ENCODE results near the gene CHD1. TPM values are rescaled to one million over a fixed set of nuclear protein-coding genes. Genes with fewer than 3 reads are reported as not detected.

CHD1 gene
- total RNA-seq, 1 experiment from 2014 or later, result 36.5 TPM

- no peak overlapping the region for H3K4me3 ChIP-seq (ENCODE audit: low read depth in 2 of 2, low read length in 2 of 2)
- DNase-seq (ENCODE audit: low read depth, low spot score) (no peak), ATAC-seq (no peak)
- in situ Hi-C loops (cut with HindIII; ENCODE audit: low pct_unique_long_range_greater_than_20kb, low sequenced_read_pairs) (no loop called here), intact Hi-C loops (cut with micrococcal nuclease; ENCODE audit: unreplicated experiment) (no loop called here)
- H3K36me3 ChIP-seq (ENCODE audit: control insufficient read depth, insufficient read depth, low read length), result no peaks in the 10 kb centered on the region
- H3K4me1 ChIP-seq (ENCODE audit: control insufficient read depth, insufficient read depth, low read length), result no peaks in the 10 kb centered on the region
- BruUV-seq (replicated peaks), result no TSS peak
- ChIA-PET POLR2A (no interaction called here), CTCF (no interaction called here)
- H3K9me3 ChIP-seq (ENCODE audit: control insufficient read depth, insufficient read depth, low read depth, low read length), result no peaks in the 10 kb centered on the region
- H3K27ac ChIP-seq (ENCODE audit: low read length), result no peak overlapping the region
- no peaks in the 10 kb centered on the region for H3K27me3 ChIP-seq (ENCODE audit: control insufficient read depth, insufficient read depth, low read length)
- no peak for TF ChIP-seq REST (IDR thresholded peaks at IDR 0.05; ENCODE audit: insufficient read depth in 1 of 2, low read depth in 2 of 2, low read length in 1 of 2)
- TF ChIP-seq TCF7L2 (IDR thresholded peaks at IDR 0.05; ENCODE audit: low read depth, low read length), result no peak
- no peak for TF ChIP-seq POLR2AphosphoS5 (IDR thresholded peaks at IDR 0.05; ENCODE audit: low read depth, low read length)
- no peak for TF ChIP-seq SIN3A (IDR thresholded peaks at IDR 0.05; ENCODE audit: borderline replicate concordance, insufficient read depth, low read depth, low read length)
- TF ChIP-seq CTCF (IDR thresholded peaks at IDR 0.05), result no peak
These were observed 48.9 kb upstream of the CHD1 start for GRCh38 chr5:98977723-98978122.

GRCh38 chr5:98975682-98976407, 47.0 kb upstream of the CHD1 start:
- H3K27me3 ChIP-seq (ENCODE audit: control insufficient read depth, insufficient read depth, low read length), result no peaks in the 10 kb centered on the region
- ChIA-PET CTCF (no interaction called here), POLR2A (no interaction called here)
- H3K36me3 ChIP-seq (ENCODE audit: control insufficient read depth, insufficient read depth, low read length), result no peaks in the 10 kb centered on the region
- no peak overlapping the region for H3K4me3 ChIP-seq (ENCODE audit: low read depth in 2 of 2, low read length in 2 of 2)
- BruUV-seq (replicated peaks), result no TSS peak
- no peak for DNase-seq (ENCODE audit: low read depth, low spot score)
- TF ChIP-seq SIN3A (IDR thresholded peaks at IDR 0.05; ENCODE audit: borderline replicate concordance, insufficient read depth, low read depth, low read length) (no peak), REST (IDR thresholded peaks at IDR 0.05; ENCODE audit: insufficient read depth in 1 of 2, low read depth in 2 of 2, low read length in 1 of 2) (no peak), CTCF (IDR thresholded peaks at IDR 0.05) (no peak), POLR2AphosphoS5 (IDR thresholded peaks at IDR 0.05; ENCODE audit: low read depth, low read length) (no peak), TCF7L2 (IDR thresholded peaks at IDR 0.05; ENCODE audit: low read depth, low read length) (no peak)
- ATAC-seq, result no peak
- no peaks in the 10 kb centered on the region for H3K9me3 ChIP-seq (ENCODE audit: control insufficient read depth, insufficient read depth, low read depth, low read length)
- in situ Hi-C loops (cut with HindIII; ENCODE audit: low pct_unique_long_range_greater_than_20kb, low sequenced_read_pairs) (no loop called here), intact Hi-C loops (cut with micrococcal nuclease; ENCODE audit: unreplicated experiment) (no loop called here)
- H3K27ac ChIP-seq (ENCODE audit: low read length), result no peak overlapping the region
- H3K4me1 ChIP-seq (ENCODE audit: control insufficient read depth, insufficient read depth, low read length), result no peaks in the 10 kb centered on the region

All from Panc1 (cell line).